Right atrium auricular region (tissue), 2 donors: ENCODE data around the gene DSTN. TPM values are rescaled to one million over a fixed set of nuclear protein-coding genes. Genes with fewer than 3 reads are reported as not detected.

Source experiments
- DNase-seq: peaks from one replicate; pipeline ENCODE4 v3.0.0-alpha.2; 2019; ENCODE audit warnings: low spot score
- H3K27ac ChIP-seq, 2 donors: fragments of 200-600 bp; sonication (generic); 1 replicate in 1 of 2; 2 replicates in 1 of 2; pipeline ENCODE4 v1.5.1; 2016 to 2019
- H3K27me3 ChIP-seq, 2 donors: fragments of 200-600 bp; sonication (generic); one replicate each; pipeline versions ENCODE4 v1.5.1 to v1.6.0; 2017 to 2019
- H3K36me3 ChIP-seq: fragments of 200-600 bp; sonication (generic); one replicate; pipeline ENCODE4 v1.5.1; 2016
- H3K4me1 ChIP-seq, 2 donors: fragments of 200-600 bp; sonication (generic); one replicate each; pipeline versions ENCODE4 v1.5.1 to v1.6.0; 2017 to 2019
- H3K4me3 ChIP-seq, 2 donors: fragments of 200-600 bp; sonication (generic); 1 replicate in 1 of 2; 2 replicates in 1 of 2; pipeline ENCODE4 v1.5.1; 2017 to 2019; ENCODE audit warnings: mild to moderate bottlenecking in 1 of 2, moderate library complexity in 1 of 2
- H3K9me3 ChIP-seq, 2 donors: fragments of 200-600 bp; sonication (generic); one replicate each; pipeline ENCODE4 v1.5.1; 2019
- CTCF ChIP-seq, 2 donors: fragments of 200-600 bp; sonication (generic); IDR thresholded peaks; one replicate each; pipeline ENCODE4 v1.5.1; 2019; ENCODE audit warnings: antibody characterized with exemption in 2 of 2
- total RNA-seq, 2 donors: library from RNA; depleted of rRNA; stranded (reverse); fragments of >200 nt; gene quantifications; one replicate each; pipeline ENCODE4 v1.1.0, GENCODE V29; 2016

The DSTN gene
- total RNA-seq, 2 donors from 2014 or later: 585 to 760 TPM

- peaks cover 96% of the 10 kb centered on the region for H3K36me3 ChIP-seq
- DNase-seq: no peak
Observed at GRCh38 chr20:17630151-17630805, 60.4 kb downstream of the DSTN start.

GRCh38 chr20:17630806-17631195 is 60.9 kb downstream of the DSTN start:
- DNase-seq: no peak
- TF ChIP-seq CTCF (IDR thresholded peaks at IDR 0.05): no peak
- Histone ChIP-seq H3K9me3 (no peaks in the 10 kb centered on the region), H3K27me3 (no peaks in the 10 kb centered on the region), H3K4me3 (no peak overlapping the region), H3K36me3 (peaks cover 96% of the 10 kb centered on the region), H3K27ac (no peak overlapping the region), H3K4me1 (peaks cover 0 to 18% of the 10 kb centered on the region in 2 donors)

More at GRCh38 chr20:17630151-17630805, 60.4 kb downstream of the DSTN start:
- TF ChIP-seq CTCF (IDR thresholded peaks at IDR 0.05): no peak
- Histone ChIP-seq H3K4me1 (peaks cover 0 to 13% of the 10 kb centered on the region in 2 donors), H3K4me3 (no peak overlapping the region), H3K27me3 (no peaks in the 10 kb centered on the region), H3K27ac (no peak overlapping the region), H3K9me3 (no peaks in the 10 kb centered on the region)

GRCh38 chr20:17631576-17632319 is 61.9 kb downstream of the DSTN start:
- H3K27me3 ChIP-seq: no peaks in the 10 kb centered on the region
- H3K4me3 ChIP-seq: no peak overlapping the region
- TF ChIP-seq CTCF (IDR thresholded peaks at IDR 0.05): no peak
- H3K27ac ChIP-seq: no peak overlapping the region
- no peak for DNase-seq
- H3K4me1 ChIP-seq: peaks cover 0 to 28% of the 10 kb centered on the region in 2 donors
- peaks cover 92% of the 10 kb centered on the region for H3K36me3 ChIP-seq
- H3K9me3 ChIP-seq: no peaks in the 10 kb centered on the region

GRCh38 chr20:17633221-17633849 is 63.5 kb downstream of the DSTN start:
- TF ChIP-seq CTCF (IDR thresholded peaks at IDR 0.05): no peak
- no peak for DNase-seq
- H3K27me3 ChIP-seq: no peaks in the 10 kb centered on the region
- no peak overlapping the region for H3K4me3 ChIP-seq
- H3K4me1 ChIP-seq: peaks cover 0 to 44% of the 10 kb centered on the region in 2 donors
- peaks cover 79% of the 10 kb centered on the region for H3K36me3 ChIP-seq
- no peaks in the 10 kb centered on the region for H3K9me3 ChIP-seq
- no peak overlapping the region for H3K27ac ChIP-seq

GRCh38 chr20:17633850-17634500 is 64.1 kb downstream of the DSTN start:
- peaks cover 79% of the 10 kb centered on the region for H3K36me3 ChIP-seq
- TF ChIP-seq CTCF (IDR thresholded peaks at IDR 0.05): no peak
- H3K9me3 ChIP-seq: no peaks in the 10 kb centered on the region
- H3K27ac ChIP-seq: peak overlapping the region; percentile 60
- peaks cover 0 to 49% of the 10 kb centered on the region in 2 donors for H3K4me1 ChIP-seq
- no peak overlapping the region for H3K4me3 ChIP-seq
- no peak for DNase-seq
- H3K27me3 ChIP-seq: no peaks in the 10 kb centered on the region
